Astrocyte (in vitro differentiated cells and primary cell): ENCODE data around the gene PI4KA. TPM values are rescaled to one million over a fixed set of nuclear protein-coding genes. Genes with fewer than 3 reads are reported as not detected.

Experiments used
- DNase-seq: peaks from one replicate; pipeline ENCODE4 v3.0.0-alpha.2; 2010; ENCODE audit warnings: low read depth
- FAIRE-seq: peaks from 2 replicates; lab custom pipeline; 2011; peaks lifted over from hg19 to GRCh38; lab: Jason Lieb, UNC
- H2AFZ ChIP-seq: 2 replicates; pipeline ENCODE4 v1.6.0; 2012; ENCODE audit warnings: low read depth, low read length, inconsistent platforms
- H3K27ac ChIP-seq: 2 replicates; pipeline ENCODE4 v1.5.1; 2011; ENCODE audit warnings: low read depth, low read length, inconsistent platforms
- H3K27me3 ChIP-seq: 2 replicates; pipeline ENCODE4 v1.6.0; 2011; ENCODE audit warnings: low read length, inconsistent platforms; ENCODE audit not compliant: insufficient read depth
- H3K36me3 ChIP-seq: 2 replicates; pipeline ENCODE4 v1.5.1; 2011; ENCODE audit warnings: low read length, inconsistent platforms; ENCODE audit not compliant: insufficient read depth
- H3K4me1 ChIP-seq: 2 replicates; pipeline ENCODE4 v1.5.1; 2011; ENCODE audit warnings: low read length, inconsistent platforms; ENCODE audit not compliant: insufficient read depth
- H3K4me2 ChIP-seq: 2 replicates; pipeline ENCODE4 v1.6.0; 2012; ENCODE audit warnings: low read length, inconsistent platforms
- H3K4me3 ChIP-seq: 2 replicates; pipeline ENCODE4 v1.5.1; 2011; ENCODE audit warnings: low read depth, mild to moderate bottlenecking, low read length, inconsistent platforms; ENCODE audit not compliant: insufficient read depth
- H3K79me2 ChIP-seq: 2 replicates; pipeline ENCODE4 v1.6.0; 2012; ENCODE audit warnings: mild to moderate bottlenecking, low read length, inconsistent platforms; ENCODE audit not compliant: insufficient read depth
- H3K9ac ChIP-seq: 2 replicates; pipeline ENCODE4 v1.6.0; 2012; ENCODE audit warnings: mild to moderate bottlenecking, low read length, inconsistent platforms
- H3K9me3 ChIP-seq: 2 replicates; pipeline ENCODE4 v1.5.1; 2012; ENCODE audit warnings: low read depth, mild to moderate bottlenecking, low read length, inconsistent platforms; ENCODE audit not compliant: insufficient read depth
- H4K20me1 ChIP-seq: 2 replicates; pipeline ENCODE4 v1.6.0; 2012; ENCODE audit warnings: low read length, inconsistent platforms; ENCODE audit not compliant: insufficient read depth
- H3K27ac Mint-ChIP-seq: one replicate; pipeline ENCODE4 v1.8.0; 2021; ENCODE audit warnings: mild to moderate bottlenecking, mixed read lengths; ENCODE audit not compliant: unreplicated experiment
- H3K27me3 Mint-ChIP-seq: one replicate; pipeline ENCODE4 v1.8.0; 2021; ENCODE audit warnings: low read depth, mixed read lengths; ENCODE audit not compliant: unreplicated experiment
- H3K36me3 Mint-ChIP-seq: one replicate; pipeline ENCODE4 v1.8.0; 2021; ENCODE audit warnings: low read depth, mixed read lengths; ENCODE audit not compliant: unreplicated experiment
- H3K4me1 Mint-ChIP-seq: one replicate; pipeline ENCODE4 v1.8.0; 2021; ENCODE audit warnings: low read depth, mixed read lengths; ENCODE audit not compliant: unreplicated experiment
- H3K4me3 Mint-ChIP-seq: one replicate; pipeline ENCODE4 v1.8.0; 2021; ENCODE audit warnings: mild to moderate bottlenecking, moderate library complexity, mixed read lengths; ENCODE audit not compliant: unreplicated experiment
- H3K9me3 Mint-ChIP-seq: one replicate; pipeline ENCODE4 v1.8.0; 2021; ENCODE audit warnings: mild to moderate bottlenecking, mixed read lengths; ENCODE audit not compliant: unreplicated experiment
- CTCF ChIP-seq: IDR thresholded peaks from 2 replicates; pipeline ENCODE4 v1.5.1; 2011; ENCODE audit warnings: low read depth, mild to moderate bottlenecking, inconsistent platforms, low read length, moderate library complexity; ENCODE audit not compliant: insufficient read depth
- EZH2 ChIP-seq: IDR thresholded peaks from 2 replicates; pipeline ENCODE4 v1.6.1; 2012; ENCODE audit warnings: mild to moderate bottlenecking, low read length, inconsistent platforms; ENCODE audit not compliant: insufficient read depth
- total RNA-seq: library from RNA; stranded (reverse); gene quantifications from 2 replicates; pipeline ENCODE4 v1.2.1, GENCODE V29; 2021

The PI4KA gene
- total RNA-seq, 1 donor from 2014 or later, result 35.9 TPM

GRCh38 chr22:20802452-20802851, 56.2 kb downstream of the PI4KA start:
- H3K4me1 ChIP-seq, result peaks cover 5% of the 10 kb centered on the region
- Mint-ChIP-seq H3K4me3 (no peak overlapping the region), H3K27me3 (no peaks in the 10 kb centered on the region), H3K27ac (no peak overlapping the region), H3K9me3 (no peaks in the 10 kb centered on the region), H3K36me3 (peaks cover 21% of the 10 kb centered on the region), H3K4me1 (peaks cover 9% of the 10 kb centered on the region)
- no peak overlapping the region for H2AFZ ChIP-seq
- H3K27ac ChIP-seq, result no peak overlapping the region
- no peak overlapping the region for H3K4me3 ChIP-seq
- TF ChIP-seq CTCF, result no peak
- no peak for TF ChIP-seq EZH2
- no peak overlapping the region for H3K4me2 ChIP-seq
- H4K20me1 ChIP-seq, result no peaks in the 10 kb centered on the region
- no peaks in the 10 kb centered on the region for H3K79me2 ChIP-seq
- DNase-seq (no peak), FAIRE-seq (no peak)
- no peaks in the 10 kb centered on the region for H3K9me3 ChIP-seq
- H3K27me3 ChIP-seq, result no peaks in the 10 kb centered on the region
- H3K9ac ChIP-seq, result no peak overlapping the region
- peaks cover 40% of the 10 kb centered on the region for H3K36me3 ChIP-seq

- H3K4me1 Mint-ChIP-seq, result no peaks in the 10 kb centered on the region
- no peaks in the 10 kb centered on the region for H3K4me1 ChIP-seq
- DNase-seq (no peak), FAIRE-seq (no peak)
- no peak overlapping the region for H3K27ac ChIP-seq
- H3K27ac Mint-ChIP-seq, result no peak overlapping the region
- H4K20me1 ChIP-seq, result no peaks in the 10 kb centered on the region
- H3K79me2 ChIP-seq, result no peaks in the 10 kb centered on the region
- no peaks in the 10 kb centered on the region for H3K9me3 ChIP-seq
- H2AFZ ChIP-seq, result no peak overlapping the region
- H3K4me3 Mint-ChIP-seq, result no peak overlapping the region
- peaks cover 38% of the 10 kb centered on the region for H3K36me3 Mint-ChIP-seq
- H3K27me3 Mint-ChIP-seq, result no peaks in the 10 kb centered on the region
- no peak overlapping the region for H3K4me3 ChIP-seq
- no peaks in the 10 kb centered on the region for H3K9me3 Mint-ChIP-seq
- H3K27me3 ChIP-seq, result no peaks in the 10 kb centered on the region
- H3K36me3 ChIP-seq, result peaks cover 43% of the 10 kb centered on the region
- no peak overlapping the region for H3K9ac ChIP-seq
- no peak overlapping the region for H3K4me2 ChIP-seq
- no peak for TF ChIP-seq EZH2
- no peak for TF ChIP-seq CTCF
These were observed 59.2 kb downstream of the PI4KA start for GRCh38 chr22:20799449-20799848.

GRCh38 chr22:20798974-20799373, 59.6 kb downstream of the PI4KA start:
- no peak overlapping the region for H3K4me2 ChIP-seq
- FAIRE-seq (no peak), DNase-seq (no peak)
- no peak overlapping the region for H3K27ac ChIP-seq
- H3K4me1 ChIP-seq, result no peaks in the 10 kb centered on the region
- Mint-ChIP-seq H3K36me3 (peaks cover 40% of the 10 kb centered on the region), H3K27me3 (no peaks in the 10 kb centered on the region), H3K27ac (no peak overlapping the region), H3K9me3 (no peaks in the 10 kb centered on the region), H3K4me3 (no peak overlapping the region), H3K4me1 (no peaks in the 10 kb centered on the region)
- no peak for TF ChIP-seq CTCF
- no peak for TF ChIP-seq EZH2
- H3K79me2 ChIP-seq, result no peaks in the 10 kb centered on the region
- H4K20me1 ChIP-seq, result no peaks in the 10 kb centered on the region
- no peak overlapping the region for H3K9ac ChIP-seq
- H3K9me3 ChIP-seq, result no peaks in the 10 kb centered on the region
- H3K36me3 ChIP-seq, result peaks cover 45% of the 10 kb centered on the region
- no peak overlapping the region for H2AFZ ChIP-seq
- H3K27me3 ChIP-seq, result no peaks in the 10 kb centered on the region
- H3K4me3 ChIP-seq, result no peak overlapping the region
